Lung (tissue), 12 donors: ENCODE results near the gene ANKRD13A. TPM values are rescaled to one million over a fixed set of nuclear protein-coding genes. Genes with fewer than 3 reads are reported as not detected.

Source experiments
- ATAC-seq: fragments of 200-7000 bp; cut with Tn5 transposase; one replicate; pipeline ENCODE4 v1.9.1; 2020; ENCODE audit warnings: moderate number of reproducible peaks; ENCODE audit not compliant: insufficient read depth, low FRiP score
- DNase-seq, 3 donors: peaks; one replicate each; pipeline ENCODE4 v3.0.0-alpha.2; 2013 to 2017
- H3K27ac ChIP-seq, 2 donors: one replicate each; pipeline ENCODE4 v1.5.1; 2013; ENCODE audit warnings: mild to moderate bottlenecking in 2 of 2, moderate library complexity in 2 of 2, control low read depth in 1 of 2, inconsistent platforms in 1 of 2, low read depth in 1 of 2, low read length in 1 of 2
- H3K27me3 ChIP-seq, 3 donors: one replicate each; pipeline ENCODE4 v1.5.1; 2013; ENCODE audit warnings: low read length in 2 of 3; ENCODE audit not compliant: control insufficient read depth in 3 of 3, insufficient read depth in 3 of 3
- H3K36me3 ChIP-seq, 4 donors: one replicate each; pipeline ENCODE4 v1.5.1; 2013; ENCODE audit warnings: low read length in 4 of 4, mild to moderate bottlenecking in 1 of 4, moderate library complexity in 1 of 4; ENCODE audit not compliant: control insufficient read depth in 4 of 4, insufficient read depth in 4 of 4
- H3K4me1 ChIP-seq, 5 donors: one replicate each; pipeline ENCODE4 v1.5.1; 2013; ENCODE audit warnings: low read length in 5 of 5, mild to moderate bottlenecking in 2 of 5, moderate library complexity in 1 of 5; ENCODE audit not compliant: control insufficient read depth in 5 of 5, insufficient read depth in 5 of 5
- H3K4me3 ChIP-seq: one replicate; pipeline ENCODE4 v1.5.1; 2013; ENCODE audit warnings: mild to moderate bottlenecking, control low read depth, moderate library complexity
- H3K9ac ChIP-seq, 2 donors: one replicate each; pipeline ENCODE4 v1.5.1; 2013; ENCODE audit warnings: low read length in 2 of 2, control low read depth in 1 of 2; ENCODE audit not compliant: insufficient read depth in 1 of 2
- H3K9me3 ChIP-seq, 4 donors: one replicate each; pipeline ENCODE4 v1.5.1; 2013; ENCODE audit warnings: low read length in 3 of 4, mild to moderate bottlenecking in 1 of 4, moderate library complexity in 1 of 4; ENCODE audit not compliant: control insufficient read depth in 4 of 4, insufficient read depth in 3 of 4
- WGBS, 2 donors: extraction: QIAGEN DNeasy Blood & Tissue Kit; methylation state at CpG; one replicate each; pipeline ENCODE4 v1.1.7; 2013; 5-methylcytosine and 5-hydroxymethylcytosine counted together
- polyA plus RNA-seq, 2 donors: library from polyadenylated mRNA; stranded (reverse); fragments of 200-250 nt; gene quantifications; one replicate each; pipeline ENCODE4 v1.2.1, GENCODE V29; 2013
- total RNA-seq, 2 donors: library from RNA; depleted of rRNA in 1 of 2; stranded (reverse); fragments of >200 nt in 1 of 2; gene quantifications; one replicate each; pipeline ENCODE4 v1.2.1, GENCODE V29; 2014 to 2021
- TF ChIP-seq, protein P1 (sequence below): IDR thresholded peaks from 2 replicates; pipeline ENCODE4 v1.5.1; 2012; ENCODE audit warnings: mild to moderate bottlenecking; ENCODE audit errors: control extremely low read depth, extremely low read depth
- donor health status: control.
- donor health status: control.
- donor health status: Bipolar disorder and iron deficiency.
- donor health status: healthy.
- donor health status: DM: yes; HTN: yes; CAD: no.

Gene ANKRD13A
- total and polyA plus RNA-seq, 4 donors: 21.6 to 83.0 (median 53.8) TPM

- DNase-seq: no peak
- Histone ChIP-seq H3K27ac (peak overlapping the region; percentile 7 to 18), H3K4me1 (peaks cover 3 to 20% (median 7%) of the 10 kb centered on the region in 5 donors), H3K4me3 (no peak overlapping the region), H3K27me3 (no peaks in the 10 kb centered on the region), H3K36me3 (no peaks in the 10 kb centered on the region), H3K9me3 (no peaks in the 10 kb centered on the region), H3K9ac (no peak overlapping the region)
- TF ChIP-seq, protein P1, sequence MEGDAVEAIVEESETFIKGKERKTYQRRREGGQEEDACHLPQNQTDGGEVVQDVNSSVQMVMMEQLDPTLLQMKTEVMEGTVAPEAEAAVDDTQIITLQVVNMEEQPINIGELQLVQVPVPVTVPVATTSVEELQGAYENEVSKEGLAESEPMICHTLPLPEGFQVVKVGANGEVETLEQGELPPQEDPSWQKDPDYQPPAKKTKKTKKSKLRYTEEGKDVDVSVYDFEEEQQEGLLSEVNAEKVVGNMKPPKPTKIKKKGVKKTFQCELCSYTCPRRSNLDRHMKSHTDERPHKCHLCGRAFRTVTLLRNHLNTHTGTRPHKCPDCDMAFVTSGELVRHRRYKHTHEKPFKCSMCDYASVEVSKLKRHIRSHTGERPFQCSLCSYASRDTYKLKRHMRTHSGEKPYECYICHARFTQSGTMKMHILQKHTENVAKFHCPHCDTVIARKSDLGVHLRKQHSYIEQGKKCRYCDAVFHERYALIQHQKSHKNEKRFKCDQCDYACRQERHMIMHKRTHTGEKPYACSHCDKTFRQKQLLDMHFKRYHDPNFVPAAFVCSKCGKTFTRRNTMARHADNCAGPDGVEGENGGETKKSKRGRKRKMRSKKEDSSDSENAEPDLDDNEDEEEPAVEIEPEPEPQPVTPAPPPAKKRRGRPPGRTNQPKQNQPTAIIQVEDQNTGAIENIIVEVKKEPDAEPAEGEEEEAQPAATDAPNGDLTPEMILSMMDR: no peak
- WGBS, 2 donors: 85 to 93% methylated on average over 4 of the region's 4 CpGs
- ATAC-seq: no peak
Observed at GRCh38 chr12:110001596-110001995, 2.4 kb downstream of the ANKRD13A start.

DNA sequence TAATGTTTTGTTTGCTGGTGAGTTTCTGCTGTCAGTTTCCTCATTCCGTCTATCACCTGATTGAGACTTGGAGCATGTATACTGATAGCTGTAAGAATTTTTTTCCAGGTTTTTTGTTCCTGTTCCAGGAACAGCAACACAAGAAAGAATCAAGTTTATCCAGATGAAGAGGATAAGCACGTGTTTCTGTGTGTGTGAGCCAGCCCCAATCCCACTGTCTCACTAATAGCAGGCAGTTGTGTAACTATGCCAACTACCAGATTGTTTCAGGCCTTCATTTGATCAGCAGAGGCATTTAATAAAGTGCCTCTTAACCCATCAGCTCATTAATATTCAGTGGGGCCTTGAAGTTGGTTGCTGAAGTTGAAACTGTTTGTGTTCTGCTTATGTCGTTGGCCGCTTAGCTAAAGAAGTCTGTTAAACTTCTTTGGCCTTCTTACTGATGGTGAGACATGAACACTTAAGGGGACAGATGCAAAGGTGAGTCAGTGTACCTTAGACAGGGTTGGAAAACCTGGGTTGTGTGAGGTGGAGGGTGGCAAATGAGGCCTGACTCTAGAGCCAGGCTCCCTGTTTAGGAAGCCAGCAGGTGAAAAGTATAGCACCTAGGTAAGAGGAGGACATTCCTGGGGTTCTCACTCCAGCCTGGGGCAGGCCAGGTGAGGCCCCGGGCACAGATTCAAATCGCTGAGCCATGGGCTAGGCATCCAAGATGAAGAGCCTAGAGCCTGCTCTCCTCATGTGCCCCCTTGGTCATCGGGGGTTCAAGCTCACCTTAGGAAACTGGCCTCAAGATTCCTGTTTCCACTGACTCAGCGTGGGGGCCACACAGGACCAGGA, 3.7 kb downstream of the ANKRD13A start:
- Histone ChIP-seq H3K36me3 (no peaks in the 10 kb centered on the region), H3K4me1 (peaks cover 3 to 20% (median 7%) of the 10 kb centered on the region in 5 donors), H3K9me3 (no peaks in the 10 kb centered on the region), H3K4me3 (no peak overlapping the region), H3K9ac (peak overlapping the region in 1 of 2 donors; percentile 34), H3K27ac (peak overlapping the region; percentile 24 to 50), H3K27me3 (no peaks in the 10 kb centered on the region)
- ATAC-seq: peak; percentile 6
- 71 to 78% methylated on average over 8 of the region's 8 CpGs for WGBS, 2 donors
- TF ChIP-seq, protein P1: no peak
- peak; percentile 19 to 74 (median 72) for DNase-seq

DNA sequence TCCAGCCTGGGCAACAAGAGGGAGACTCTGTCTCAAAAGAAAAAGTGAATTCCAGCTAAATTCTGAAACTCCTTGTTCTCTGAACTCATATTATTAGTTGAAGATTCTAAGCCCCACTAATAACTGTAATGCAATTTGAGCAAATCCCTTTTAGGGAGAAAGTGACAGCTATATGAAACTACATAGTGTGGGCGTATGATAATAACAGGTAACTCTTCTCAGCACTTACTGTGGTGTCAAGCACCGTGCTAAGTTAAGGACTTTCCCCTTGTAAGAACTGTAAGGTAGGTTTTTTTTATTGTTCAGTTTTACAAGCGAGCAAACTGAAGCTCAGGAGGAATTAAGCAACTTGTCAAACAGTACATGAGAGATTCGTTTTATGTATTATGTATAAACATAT, 5.4 kb downstream of the ANKRD13A start:
- Histone ChIP-seq H3K9me3 (no peaks in the 10 kb centered on the region), H3K36me3 (no peaks in the 10 kb centered on the region), H3K4me1 (peaks cover 3 to 14% (median 7%) of the 10 kb centered on the region in 5 donors), H3K4me3 (no peak overlapping the region), H3K27ac (no peak overlapping the region), H3K9ac (no peak overlapping the region), H3K27me3 (no peaks in the 10 kb centered on the region)
- ATAC-seq (no peak), DNase-seq (no peak)
- 67 to 84% methylated on average over 4 of the region's 4 CpGs for WGBS, 2 donors
- TF ChIP-seq, protein P1: no peak
